HCT116 (cell line): ENCODE results near the gene ROBO1. TPM values are rescaled to one million over a fixed set of nuclear protein-coding genes. Genes with fewer than 3 reads are reported as not detected.

Experiments
- ATAC-seq: fragments of 200-7000 bp; cut with Tn5 transposase; 2 replicates; pipeline ENCODE4 v1.9.1; 2020; ENCODE audit warnings: mild to moderate bottlenecking, moderate library complexity
- BruUV-seq: library from RNA; stranded (reverse); fragments of 400-500 nt; replicated peaks from 2 replicates; lab custom pipeline; 2021; lab: Mats Ljungman, UMichigan
- CTCF ChIA-PET: fragments of 300-600 bp; sonication (Branson Sonifier 250); formaldehyde crosslinking; loops from one replicate; lab custom pipeline; 2021; ENCODE audit warnings: antibody characterized with exemption; lab: Charles Lee
- POLR2A ChIA-PET: fragments of 300-600, 350-600 bp; sonication (Branson Sonifier 250); formaldehyde crosslinking; loops from one replicate; lab custom pipeline; 2021; ENCODE audit warnings: antibody characterized with exemption; lab: Charles Lee
- RAD21 ChIA-PET, 2 experiments: fragments of 300-600 bp; sonication (Branson Sonifier 250); formaldehyde crosslinking; loops; one replicate each; lab custom pipeline; 2023; ENCODE audit warnings: low total read pairs in 2 of 2; ENCODE audit not compliant: uncharacterized antibody in 2 of 2, unreplicated experiment in 2 of 2, low non-redundant PET in 1 of 2; lab: Charles Lee
- DNase-seq: peaks from one replicate; pipeline ENCODE4 v3.0.0-alpha.2; 2010; ENCODE audit warnings: low read depth, low spot score
- H2AFZ ChIP-seq: fragments of 200-600 bp; shearing (Covaris generic), sonication (generic); 2 replicates; pipeline ENCODE4 v1.6.1; 2017; ENCODE audit warnings: low read depth, mixed run types, mixed read lengths, antibody characterized with exemption, low read length; ENCODE audit not compliant: poor library complexity, severe bottlenecking
- H3K27ac ChIP-seq: 2 replicates; pipeline ENCODE4 v1.5.1; 2012; ENCODE audit warnings: low read depth, low read length
- H3K27me3 ChIP-seq: fragments of 200-600 bp; sonication (generic); 2 replicates; pipeline ENCODE4 v1.6.1; 2016; ENCODE audit warnings: mixed run types, low read length, mixed read lengths; ENCODE audit not compliant: insufficient read depth
- H3K36me3 ChIP-seq, 2 experiments: fragments of 200-500 bp in 1 of 2; fragments of 200-600 bp in 1 of 2; sonication (Bioruptor generic) in 1 of 2; sonication (generic) in 1 of 2; 2 replicates each; pipeline versions ENCODE4 v1.5.1 to v1.6.1; 2014 to 2016; ENCODE audit warnings: low read length in 2 of 2, inconsistent platforms in 1 of 2, mixed read lengths in 1 of 2, mixed run types in 1 of 2; ENCODE audit not compliant: insufficient read depth in 2 of 2, control insufficient read depth in 1 of 2
- H3K4me1 ChIP-seq, 2 experiments: fragments of 200-600 bp in 1 of 2; sonication (generic) in 1 of 2; 2 replicates each; pipeline versions ENCODE4 v1.5.1 to v1.6.1; 2012 to 2017; ENCODE audit warnings: low read length in 2 of 2, inconsistent platforms in 1 of 2, mild to moderate bottlenecking in 1 of 2, mixed read lengths in 1 of 2, mixed run types in 1 of 2, moderate library complexity in 1 of 2; ENCODE audit not compliant: insufficient read depth in 2 of 2, control insufficient read depth in 1 of 2
- H3K4me2 ChIP-seq: fragments of 200-600 bp; sonication (generic); 2 replicates; pipeline ENCODE4 v1.6.1; 2017; ENCODE audit warnings: mixed run types, low read length, mixed read lengths
- H3K4me3 ChIP-seq, 2 experiments: fragments of 200-600 bp in 1 of 2; sonication (generic) in 1 of 2; replicated peaks in 1 of 2; 2 replicates each; pipeline ENCODE4 v1.5.1; 2011 to 2016; ENCODE audit warnings: low read length in 2 of 2, control low read depth in 1 of 2, low read depth in 1 of 2, mild to moderate bottlenecking in 1 of 2, mixed read lengths in 1 of 2, mixed run types in 1 of 2
- H3K79me2 ChIP-seq: fragments of 200-600 bp; sonication (generic); 2 replicates; pipeline ENCODE4 v1.6.1; 2017; ENCODE audit warnings: mild to moderate bottlenecking, mixed run types, low read length, moderate library complexity, mixed read lengths; ENCODE audit not compliant: insufficient read depth
- H3K9ac ChIP-seq: fragments of 200-600 bp; sonication (generic); 2 replicates; pipeline ENCODE4 v1.6.1; 2016; ENCODE audit warnings: low read length, mixed read lengths
- H3K9me2 ChIP-seq: fragments of 200-600 bp; sonication (generic), shearing (Covaris generic); 2 replicates; pipeline ENCODE4 v1.6.1; 2017; ENCODE audit warnings: mixed run types, mild to moderate bottlenecking, moderate library complexity; ENCODE audit not compliant: insufficient read depth
- H3K9me3 ChIP-seq, 2 experiments: fragments of 200-500 bp in 1 of 2; fragments of 200-600 bp in 1 of 2; sonication (Bioruptor generic) in 1 of 2; sonication (generic) in 1 of 2; 2 replicates each; pipeline ENCODE4 v1.6.1; 2014 to 2017; ENCODE audit warnings: low read length in 2 of 2, mixed read lengths in 2 of 2, inconsistent platforms in 1 of 2, low read depth in 1 of 2, mild to moderate bottlenecking in 1 of 2, mixed run types in 1 of 2, moderate library complexity in 1 of 2; ENCODE audit not compliant: control insufficient read depth in 1 of 2, insufficient read depth in 1 of 2
- H4K20me1 ChIP-seq: fragments of 200-600 bp; sonication (generic), shearing (Covaris generic); 2 replicates; pipeline ENCODE4 v1.6.1; 2017; ENCODE audit warnings: mixed run types, mild to moderate bottlenecking, moderate library complexity; ENCODE audit not compliant: insufficient read depth
- CBX3 ChIP-seq: IDR thresholded peaks from 2 replicates; pipeline ENCODE4 v1.6.1; 2012; ENCODE audit warnings: low read depth
- CEBPB ChIP-seq: IDR thresholded peaks from 2 replicates; pipeline ENCODE4 v1.6.1; 2012; ENCODE audit warnings: low read depth
- CTCF ChIP-seq, 3 experiments: fragments of 200-600 bp in 1 of 3; sonication (generic) in 1 of 3; IDR thresholded peaks in 2 of 3; conservative IDR thresholded peaks in 1 of 3; 2 replicates each; pipeline ENCODE4 v1.5.1; 2012 to 2017; ENCODE audit warnings: low read depth in 2 of 3, low read length in 2 of 3, antibody characterized with exemption in 1 of 3, borderline replicate concordance in 1 of 3, control low read depth in 1 of 3, mild to moderate bottlenecking in 1 of 3, mixed read lengths in 1 of 3, mixed run types in 1 of 3, moderate library complexity in 1 of 3; ENCODE audit not compliant: insufficient read depth in 1 of 3
- EGR1 ChIP-seq: IDR thresholded peaks from 2 replicates; pipeline ENCODE4 v1.6.1; 2012; ENCODE audit warnings: low read depth
- ELF1 ChIP-seq: IDR thresholded peaks from 2 replicates; pipeline ENCODE4 v1.6.1; 2012; ENCODE audit warnings: low read depth, borderline replicate concordance
- EZH2phosphoT487 ChIP-seq: fragments of 200-600 bp; IDR thresholded peaks from 2 replicates; pipeline ENCODE4 v1.6.1; 2018; ENCODE audit warnings: antibody characterized with exemption, borderline replicate concordance
- FOSL1 ChIP-seq: IDR thresholded peaks from 2 replicates; pipeline ENCODE4 v1.6.1; 2012; ENCODE audit warnings: low read depth
- POLR2A ChIP-seq: IDR thresholded peaks from 2 replicates; pipeline ENCODE4 v1.7.0; 2011; ENCODE audit warnings: borderline replicate concordance; ENCODE audit not compliant: insufficient read depth, insufficient read length; ENCODE audit errors: extremely low read depth
- POLR2AphosphoS5 ChIP-seq: IDR thresholded peaks from 2 replicates; pipeline ENCODE4 v1.6.1; 2011; ENCODE audit warnings: mild to moderate bottlenecking, low read depth, low read length, moderate library complexity
- SIN3A ChIP-seq: IDR thresholded peaks from 2 replicates; pipeline ENCODE4 v1.6.1; 2012; ENCODE audit warnings: low read depth
- SP1 ChIP-seq: IDR thresholded peaks from 2 replicates; pipeline ENCODE4 v1.6.1; 2012; ENCODE audit warnings: low read depth
- SRF ChIP-seq: IDR thresholded peaks from 2 replicates; pipeline ENCODE4 v1.6.1; 2012; ENCODE audit warnings: low read depth
- TCF7L2 ChIP-seq: IDR thresholded peaks from 2 replicates; pipeline ENCODE4 v1.7.0; 2011; ENCODE audit warnings: borderline replicate concordance, inconsistent platforms; ENCODE audit not compliant: insufficient read depth, insufficient read length; ENCODE audit errors: extremely low read depth
- YY1 ChIP-seq: IDR thresholded peaks from 2 replicates; pipeline ENCODE4 v1.6.1; 2011; ENCODE audit warnings: low read length, low read depth, moderate library complexity, mild to moderate bottlenecking; ENCODE audit not compliant: insufficient replicate concordance; ENCODE audit errors: extremely low read depth
- ZBTB33 ChIP-seq: IDR thresholded peaks from 2 replicates; pipeline ENCODE4 v1.6.1; 2011; ENCODE audit warnings: mild to moderate bottlenecking, low read length, moderate library complexity; ENCODE audit not compliant: insufficient replicate concordance; ENCODE audit errors: extremely low read depth
- ZFX ChIP-seq: fragments of 450-650 bp; IDR thresholded peaks from 2 replicates; pipeline ENCODE4 v1.6.1; 2017
- intact Hi-C: fragments of 100-400 bp; cut with micrococcal nuclease; formaldehyde crosslinking; loops from 2 replicates; pipeline ENCODE4 v1.10.0; 2022
- total RNA-seq: library from RNA; stranded (reverse); gene quantifications from one replicate; pipeline ENCODE4 v1.2.1, GENCODE V29; 2021; ENCODE audit not compliant: unreplicated experiment
- TF ChIP-seq, protein P1 (sequence below): IDR thresholded peaks from 2 replicates; pipeline ENCODE4 v1.6.1; 2012
- TF ChIP-seq, protein P2 (sequence below): IDR thresholded peaks from 2 replicates; pipeline ENCODE4 v1.6.1; 2012

ROBO1 gene
- total RNA-seq, 1 experiment from 2014 or later, result 0.27 TPM

DNA sequence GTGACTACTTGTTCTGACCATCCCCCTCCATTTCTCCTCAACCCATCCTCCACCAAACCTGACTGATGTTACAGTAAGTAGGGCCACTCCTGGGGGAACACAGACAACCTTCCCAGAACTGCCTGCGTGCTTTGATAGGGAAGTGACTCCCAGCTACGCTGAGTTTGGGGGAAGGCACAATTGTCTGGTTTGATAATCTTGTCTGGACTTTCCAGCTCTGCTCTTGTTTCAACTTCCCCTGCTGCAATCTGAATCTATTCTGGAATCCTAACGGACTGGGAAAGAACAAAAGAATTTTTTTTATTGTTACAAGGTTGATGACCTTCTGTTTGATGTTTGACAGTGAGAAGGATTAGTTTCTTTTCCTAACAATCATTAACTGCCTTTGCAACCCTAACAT lies 895.6 kb downstream of the ROBO1 start:
- no peak overlapping the region for H2AFZ ChIP-seq
- H3K27ac ChIP-seq, result no peak overlapping the region
- no peaks in the 10 kb centered on the region for H3K79me2 ChIP-seq
- TF ChIP-seq EGR1 (no peak), CEBPB (no peak), SP1 (no peak), CBX3 (no peak), ZBTB33 (no peak), FOSL1 (no peak), SRF (no peak), ZFX (no peak), CTCF (IDR thresholded peaks at IDR 0.05 in 2 of 3, conservative IDR thresholded peaks at IDR 0.05 in 1 of 3; ENCODE audit: borderline replicate concordance in 1 of 3, insufficient read depth in 1 of 3, low read depth in 2 of 3, low read length in 2 of 3) (no peak), SIN3A (no peak), EZH2phosphoT487 (no peak), TCF7L2 (no peak), POLR2A (no peak), POLR2AphosphoS5 (no peak), ELF1 (no peak), YY1 (no peak)
- TF ChIP-seq, protein P1, sequence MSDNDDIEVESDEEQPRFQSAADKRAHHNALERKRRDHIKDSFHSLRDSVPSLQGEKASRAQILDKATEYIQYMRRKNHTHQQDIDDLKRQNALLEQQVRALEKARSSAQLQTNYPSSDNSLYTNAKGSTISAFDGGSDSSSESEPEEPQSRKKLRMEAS, result no peak
- TF ChIP-seq, protein P2, sequence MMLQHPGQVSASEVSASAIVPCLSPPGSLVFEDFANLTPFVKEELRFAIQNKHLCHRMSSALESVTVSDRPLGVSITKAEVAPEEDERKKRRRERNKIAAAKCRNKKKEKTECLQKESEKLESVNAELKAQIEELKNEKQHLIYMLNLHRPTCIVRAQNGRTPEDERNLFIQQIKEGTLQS, result no peak
- no peaks in the 10 kb centered on the region; a peak in 1 of 4 replicates for H3K36me3 ChIP-seq
- no peaks in the 10 kb centered on the region for H3K9me2 ChIP-seq
- no peaks in the 10 kb centered on the region for H3K27me3 ChIP-seq
- peaks cover 3 to 5% of the 10 kb centered on the region in 2 experiments; a peak in 3 of 4 replicates for H3K9me3 ChIP-seq
- ChIA-PET RAD21 (no interaction called here), CTCF (no interaction called here), POLR2A (no interaction called here)
- no peaks in the 10 kb centered on the region for H3K4me1 ChIP-seq
- no peaks in the 10 kb centered on the region for H4K20me1 ChIP-seq
- no peak for DNase-seq
- intact Hi-C loops, result no loop called here
- H3K9ac ChIP-seq, result no peak overlapping the region
- BruUV-seq, result no TSS peak
- H3K4me3 ChIP-seq, result no peak overlapping the region
- ATAC-seq, result no peak
- no peak overlapping the region for H3K4me2 ChIP-seq
